SH-SY5Y (cell line): Measurements from ENCODE around the gene COMMD1.

Experiments
- GATA2 ChIP-seq: IDR thresholded peaks from 2 replicates; pipeline ENCODE4 v1.6.1; 2011; ENCODE audit warnings: mild to moderate bottlenecking, low read depth, low read length
- GATA3 ChIP-seq: IDR thresholded peaks from 2 replicates; pipeline ENCODE4 v1.6.1; 2011; ENCODE audit warnings: low read depth, mild to moderate bottlenecking, low read length, moderate library complexity

DNA sequence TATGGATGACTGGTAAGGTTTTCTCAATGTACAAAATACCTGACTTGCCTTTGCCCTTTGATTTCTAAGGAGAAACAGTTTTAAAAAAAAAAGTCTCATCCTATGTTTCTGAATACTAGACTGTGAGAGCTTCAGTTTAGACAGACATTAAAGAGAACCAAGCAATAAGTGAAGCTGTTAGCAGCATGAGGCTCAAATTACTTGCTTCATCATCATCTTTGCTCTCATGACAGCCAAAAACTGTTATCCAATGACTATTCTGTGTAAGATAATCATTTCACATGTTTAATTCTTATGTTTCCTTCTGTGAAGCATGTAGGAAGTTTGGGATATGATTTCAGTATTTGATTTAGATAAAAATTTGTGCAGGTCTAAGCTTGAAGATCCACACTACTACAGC, 129.2 kb downstream of the COMMD1 start:
- TF ChIP-seq GATA2 (no peak), GATA3 (no peak)
